ENCODE measurements around the gene KLK1.
"Not testable (repeated sequence)": the region's sequence is repeated elsewhere in the genome, so short reads cannot be mapped to it uniquely, and the experiment has no call there.

The KLK1 gene

DNA sequence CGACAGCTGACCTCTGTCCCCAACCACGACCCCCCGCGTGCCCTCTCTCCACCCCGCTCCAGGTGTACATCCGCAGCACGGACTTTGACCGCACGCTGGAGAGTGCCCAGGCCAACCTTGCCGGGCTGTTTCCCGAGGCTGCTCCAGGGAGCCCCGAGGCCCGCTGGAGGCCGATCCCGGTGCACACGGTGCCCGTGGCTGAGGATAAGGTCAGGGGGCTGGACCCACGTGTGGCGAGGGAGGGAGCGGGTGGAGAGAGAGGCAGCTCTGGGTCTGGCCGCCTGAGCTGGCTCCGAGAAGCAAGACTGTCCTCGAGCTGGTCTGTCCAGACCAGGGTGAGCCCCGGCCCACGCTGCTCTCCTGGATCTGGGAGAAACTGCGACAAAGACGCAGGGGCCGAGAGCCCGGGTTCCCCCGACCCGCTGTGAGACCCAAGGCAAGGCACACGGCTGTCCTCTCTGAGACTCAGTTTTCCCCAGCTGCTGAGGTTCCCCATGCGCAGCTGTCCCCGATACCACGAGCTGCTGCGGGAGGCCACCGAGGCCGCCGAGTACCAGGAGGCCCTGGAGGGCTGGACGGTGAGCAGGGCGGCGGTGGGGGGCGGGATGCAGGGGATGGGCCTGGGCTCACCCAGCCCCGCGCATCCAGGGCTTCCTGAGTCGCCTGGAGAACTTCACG is 31.9 kb downstream of the KLK1 start:
- no peak for DNase-seq

- no peak for DNase-seq
Observed at GRCh38 chr19:50790922-50791467, 32.6 kb downstream of the KLK1 start.

- DNase-seq: no peak
Observed at GRCh38 chr19:50790396-50790795, 33.2 kb downstream of the KLK1 start, which contains the start of gene ACP4. ACP4 (plus strand) TSS chr19:50790415; CDS start chr19:50790415, 0 bp downstream.

GRCh38 chr19:50785329-50785728 is 38.3 kb downstream of the KLK1 start:
- no peak for DNase-seq

GRCh38 chr19:50784710-50785109 is 38.9 kb downstream of the KLK1 start:
- no peak for DNase-seq

DNA sequence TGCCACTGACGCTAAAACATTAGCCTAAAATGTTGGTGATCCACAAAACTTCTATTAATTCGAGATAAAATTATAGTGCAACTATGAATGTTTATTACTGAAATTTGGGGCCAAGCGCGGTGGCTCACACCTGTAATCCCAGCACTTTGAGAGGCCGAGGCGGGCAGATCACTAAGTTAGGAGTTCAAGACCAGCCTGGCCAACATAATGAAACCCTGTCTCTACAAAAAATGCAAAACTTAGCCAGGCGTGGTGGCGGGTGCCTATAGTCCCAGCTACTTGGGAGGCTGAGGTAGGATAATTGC is 39.8 kb downstream of the KLK1 start:
- not testable (repeated sequence) for DNase-seq

DNA sequence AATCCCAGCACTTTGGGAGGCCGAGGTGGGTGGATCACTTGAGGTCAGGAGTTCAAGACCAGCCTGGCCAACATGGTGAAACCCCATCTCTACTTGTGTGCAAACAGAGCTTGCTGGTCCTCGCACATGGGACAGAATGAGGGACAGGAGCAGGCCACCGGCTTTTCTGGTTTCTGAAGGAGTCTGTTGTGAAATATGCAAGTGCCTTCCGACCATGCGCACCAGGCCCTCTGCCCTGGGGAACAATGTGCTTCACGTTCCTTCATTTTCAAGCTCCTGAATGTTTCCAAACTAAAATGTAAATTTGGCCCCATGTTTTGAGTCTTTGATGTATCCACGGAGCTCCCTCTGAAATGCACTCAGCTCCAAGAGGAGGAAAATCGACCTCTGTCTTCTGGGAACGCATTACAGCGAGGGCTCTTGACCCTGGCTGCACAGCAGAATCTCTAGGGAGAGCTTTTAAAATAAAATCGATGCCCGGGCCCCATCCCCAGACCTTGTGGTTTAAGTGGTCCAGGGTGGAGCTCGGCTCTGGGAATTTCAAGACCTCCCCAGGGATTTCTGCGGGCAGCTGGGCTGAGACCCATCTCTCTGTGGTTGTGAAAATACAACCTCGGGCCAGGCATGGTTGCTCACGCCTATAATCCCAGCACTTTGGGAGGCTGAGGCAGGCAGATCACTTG is 42.7 kb downstream of the KLK1 start:
- DNase-seq: no peak

DNA sequence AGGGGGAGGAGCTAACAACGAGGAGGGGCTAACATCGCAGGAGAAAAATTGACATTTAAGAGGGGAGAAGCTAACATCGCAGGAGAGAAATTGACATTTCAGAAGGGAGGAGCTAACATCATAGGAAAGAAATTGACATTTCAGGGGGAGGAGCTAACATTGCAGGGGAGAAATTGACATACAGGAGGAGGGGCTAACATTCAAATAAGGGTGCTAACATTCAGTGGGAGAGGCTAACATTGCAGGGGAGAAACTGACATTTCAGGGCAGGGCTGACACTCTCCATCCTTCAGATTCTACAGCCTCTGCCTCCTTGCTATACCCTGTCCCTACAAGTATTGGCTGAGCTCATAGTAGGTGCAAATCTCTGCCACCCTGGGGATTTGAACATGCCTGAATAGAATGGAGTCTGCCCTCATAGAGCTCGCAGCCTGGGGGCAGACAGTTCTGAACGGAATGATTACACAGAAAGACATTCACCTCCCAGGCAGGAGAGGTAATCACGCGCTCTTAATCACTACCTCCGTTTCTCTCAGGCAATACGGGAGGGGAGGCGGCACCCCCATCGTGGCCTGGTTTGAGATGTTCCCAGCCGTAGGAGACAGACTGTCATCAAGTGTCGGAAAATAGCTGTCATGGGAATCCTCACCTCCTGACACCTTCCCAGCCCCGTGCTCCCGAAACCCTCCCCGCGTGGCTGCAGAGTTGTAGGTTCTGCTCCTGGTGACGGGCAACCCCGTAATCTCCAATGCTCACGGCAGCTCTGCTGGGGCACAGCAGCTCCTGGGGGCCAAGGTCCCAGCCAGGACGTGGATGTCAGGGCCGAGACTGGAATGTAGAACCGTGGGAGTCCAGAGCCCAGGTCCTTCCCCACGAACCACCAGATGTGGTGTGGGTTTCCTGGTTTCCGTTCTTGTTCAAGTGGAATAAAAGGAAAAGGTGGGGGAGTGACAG is 43.8 kb downstream of the KLK1 start:
- no peak for DNase-seq

GRCh38 chr19:50778906-50779430 is 44.6 kb downstream of the KLK1 start:
- DNase-seq: no peak

- no peak for DNase-seq
Observed at GRCh38 chr19:50777830-50778303, 45.7 kb downstream of the KLK1 start.

GRCh38 chr19:50777261-50777660 is 46.3 kb downstream of the KLK1 start:
- DNase-seq: no peak

GRCh38 chr19:50776131-50776530 is 47.5 kb downstream of the KLK1 start:
- DNase-seq: no peak

DNA sequence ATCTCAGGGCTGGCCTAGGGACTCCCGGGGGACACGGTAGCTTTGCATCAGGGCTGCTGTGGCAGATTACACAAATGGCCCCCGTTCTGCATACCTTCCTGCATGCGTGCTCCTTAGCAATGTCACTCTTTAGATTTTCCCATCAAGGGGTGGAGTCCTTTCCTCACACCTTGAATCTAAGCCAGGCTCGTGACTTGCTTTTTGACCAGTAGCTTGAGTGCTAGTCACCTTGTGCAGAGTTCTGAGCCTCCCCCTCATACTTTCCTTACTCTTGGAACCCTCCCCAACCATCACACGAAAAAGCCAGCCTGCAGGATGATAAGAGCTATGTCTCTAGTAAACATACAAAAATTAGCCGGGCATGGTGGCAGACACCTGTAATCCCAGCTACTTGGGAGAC is 50.1 kb downstream of the KLK1 start:
- DNase-seq: not testable (repeated sequence)

- not testable (repeated sequence) for DNase-seq
Observed at GRCh38 chr19:50772912-50773311, 50.7 kb downstream of the KLK1 start.

DNA sequence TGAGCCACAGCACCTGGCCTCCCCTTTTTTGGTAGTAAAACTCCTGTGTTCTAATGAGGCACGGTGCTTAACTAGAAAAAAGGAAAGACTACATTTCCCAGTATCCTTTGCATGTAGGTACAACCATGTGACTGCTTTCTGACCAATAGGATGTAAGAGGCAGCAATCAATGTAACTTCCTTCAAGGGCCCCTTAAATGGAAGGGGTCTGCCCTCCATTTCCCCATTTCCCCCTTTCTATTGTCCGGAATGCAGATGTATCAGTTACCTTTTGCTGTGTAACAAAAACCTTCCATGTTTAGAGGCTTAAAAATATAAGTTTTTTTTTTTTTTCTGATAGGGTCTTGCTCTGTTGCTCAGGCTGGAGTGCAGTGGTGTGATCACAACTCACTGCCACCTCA is 51.1 kb downstream of the KLK1 start:
- no peak for DNase-seq

- no peak for DNase-seq
Observed at GRCh38 chr19:50770888-50771287, 52.7 kb downstream of the KLK1 start.

- not testable (repeated sequence) for DNase-seq
Observed at GRCh38 chr19:50770164-50770563, 53.4 kb downstream of the KLK1 start, which contains the start of gene GPR32. GPR32 (plus strand) TSS chr19:50770464; CDS start chr19:50770601, 137 bp downstream.

Data from fibroblast of skin of back (primary cell).